ENCODE results near the gene RHBDF2.

GRCh38 chr17:76539631-76540271 lies 38.5 kb upstream of the RHBDF2 start, which contains the start of gene PRCD:
- no peak for TF ChIP-seq CTCF (IDR thresholded peaks at IDR 0.05)
- no peak for TF ChIP-seq EP300 (IDR thresholded peaks at IDR 0.05)
- TF ChIP-seq POLR2A (IDR thresholded peaks at IDR 0.05) = no peak
